ENCODE results near the gene GBP4.

GRCh38 chr1:89203166-89203565 is 4.4 kb upstream of the GBP4 start:
- TF ChIP-seq TAF1 (IDR thresholded peaks at IDR 0.05; ENCODE audit: borderline replicate concordance, low read depth, low read length) (no peak), EP300 (IDR thresholded peaks at IDR 0.05; ENCODE audit: borderline replicate concordance in 1 of 2, low read depth in 1 of 2, low read length in 1 of 2) (no peak), CTCF (IDR thresholded peaks at IDR 0.05) (no peak), ZBTB33 (IDR thresholded peaks at IDR 0.05; ENCODE audit: borderline replicate concordance, low read depth) (no peak), EZH2phosphoT487 (IDR thresholded peaks at IDR 0.05; ENCODE audit: borderline replicate concordance, low read depth) (no peak)
